Right atrium auricular region (tissue), 2 donors: ENCODE results near the gene NPHP4. TPM values are rescaled to one million over a fixed set of nuclear protein-coding genes. Genes with fewer than 3 reads are reported as not detected.

ENCODE experiments used
- DNase-seq: peaks from one replicate; pipeline ENCODE4 v3.0.0-alpha.2; 2019; ENCODE audit warnings: low spot score
- H3K27ac ChIP-seq, 2 donors: fragments of 200-600 bp; sonication (generic); 1 replicate in 1 of 2; 2 replicates in 1 of 2; pipeline ENCODE4 v1.5.1; 2016 to 2019
- H3K27me3 ChIP-seq, 2 donors: fragments of 200-600 bp; sonication (generic); one replicate each; pipeline versions ENCODE4 v1.5.1 to v1.6.0; 2017 to 2019
- H3K36me3 ChIP-seq: fragments of 200-600 bp; sonication (generic); one replicate; pipeline ENCODE4 v1.5.1; 2016
- H3K4me1 ChIP-seq, 2 donors: fragments of 200-600 bp; sonication (generic); one replicate each; pipeline versions ENCODE4 v1.5.1 to v1.6.0; 2017 to 2019
- H3K4me3 ChIP-seq, 2 donors: fragments of 200-600 bp; sonication (generic); 1 replicate in 1 of 2; 2 replicates in 1 of 2; pipeline ENCODE4 v1.5.1; 2017 to 2019; ENCODE audit warnings: mild to moderate bottlenecking in 1 of 2, moderate library complexity in 1 of 2
- H3K9me3 ChIP-seq, 2 donors: fragments of 200-600 bp; sonication (generic); one replicate each; pipeline ENCODE4 v1.5.1; 2019
- CTCF ChIP-seq, 2 donors: fragments of 200-600 bp; sonication (generic); IDR thresholded peaks; one replicate each; pipeline ENCODE4 v1.5.1; 2019; ENCODE audit warnings: antibody characterized with exemption in 2 of 2
- total RNA-seq, 2 donors: library from RNA; depleted of rRNA; stranded (reverse); fragments of >200 nt; gene quantifications; one replicate each; pipeline ENCODE4 v1.1.0, GENCODE V29; 2016

NPHP4 gene
- total RNA-seq, 2 donors from 2014 or later = 3.0 to 4.3 TPM

GRCh38 chr1:5968161-5968736 is 24.0 kb downstream of the NPHP4 start:
- Histone ChIP-seq H3K27ac (no peak overlapping the region), H3K9me3 (no peaks in the 10 kb centered on the region), H3K27me3 (no peaks in the 10 kb centered on the region), H3K4me1 (peaks cover 0 to 6% of the 10 kb centered on the region in 2 donors), H3K36me3 (peaks cover 4% of the 10 kb centered on the region), H3K4me3 (no peak overlapping the region)
- DNase-seq = no peak
- TF ChIP-seq CTCF (IDR thresholded peaks at IDR 0.05) = no peak

GRCh38 chr1:5967351-5968160 is 24.7 kb downstream of the NPHP4 start:
- Histone ChIP-seq H3K4me1 (peaks cover 0 to 6% of the 10 kb centered on the region in 2 donors), H3K36me3 (peaks cover 4% of the 10 kb centered on the region), H3K27ac (peak overlapping the region in 1 of 2 donors; percentile 39), H3K27me3 (no peaks in the 10 kb centered on the region), H3K9me3 (no peaks in the 10 kb centered on the region), H3K4me3 (no peak overlapping the region)
- peak; percentile 64 for DNase-seq
- TF ChIP-seq CTCF (IDR thresholded peaks at IDR 0.05) = no peak

- DNase-seq = no peak
- Histone ChIP-seq H3K27ac (no peak overlapping the region), H3K27me3 (no peaks in the 10 kb centered on the region), H3K36me3 (peaks cover 4% of the 10 kb centered on the region), H3K4me1 (peaks cover 0 to 6% of the 10 kb centered on the region in 2 donors), H3K9me3 (no peaks in the 10 kb centered on the region), H3K4me3 (no peak overlapping the region)
- TF ChIP-seq CTCF (IDR thresholded peaks at IDR 0.05) = no peak
Observed at GRCh38 chr1:5966543-5967205, 25.6 kb downstream of the NPHP4 start.

- no peaks in the 10 kb centered on the region for H3K9me3 ChIP-seq
- H3K36me3 ChIP-seq = peaks cover 4% of the 10 kb centered on the region
- DNase-seq = no peak
- no peaks in the 10 kb centered on the region for H3K27me3 ChIP-seq
- TF ChIP-seq CTCF (IDR thresholded peaks at IDR 0.05) = no peak
- H3K4me1 ChIP-seq = peaks cover 0 to 6% of the 10 kb centered on the region in 2 donors
- no peak overlapping the region for H3K4me3 ChIP-seq
- no peak overlapping the region for H3K27ac ChIP-seq
Observed at GRCh38 chr1:5965586-5966131, 26.6 kb downstream of the NPHP4 start.

- H3K36me3 ChIP-seq = peaks cover 3% of the 10 kb centered on the region
- no peak for TF ChIP-seq CTCF (IDR thresholded peaks at IDR 0.05)
- H3K9me3 ChIP-seq = no peaks in the 10 kb centered on the region
- no peak for DNase-seq
- no peak overlapping the region for H3K27ac ChIP-seq
- H3K4me1 ChIP-seq = peaks cover 0 to 6% of the 10 kb centered on the region in 2 donors
- no peaks in the 10 kb centered on the region for H3K27me3 ChIP-seq
- H3K4me3 ChIP-seq = no peak overlapping the region
Observed at GRCh38 chr1:5962265-5963105, 29.7 kb downstream of the NPHP4 start.
